K562 (cell line): ENCODE measurements around the gene HLA-DOA. TPM values are rescaled to one million over a fixed set of nuclear protein-coding genes. Genes with fewer than 3 reads are reported as not detected.

Source experiments
- CBX3 ChIP-seq, 2 experiments: IDR thresholded peaks; 1 replicate in 1 of 2; 2 replicates in 1 of 2; pipeline ENCODE4 v1.6.1; 2012; ENCODE audit warnings: inconsistent platforms in 2 of 2, low read length in 2 of 2, borderline replicate concordance in 1 of 2, control low read depth in 1 of 2
- ETV1 ChIP-seq: fragments of 450-650 bp; conservative IDR thresholded peaks from 2 replicates; pipeline ENCODE4 v1.6.1; 2016; ENCODE audit warnings: missing genetic modification characterization, control low read depth, low read depth, missing compliant biosample characterization
- GATAD2B ChIP-seq: fragments of 450-650 bp; IDR thresholded peaks from 2 replicates; pipeline ENCODE4 v1.6.1; 2017; ENCODE audit warnings: mild to moderate bottlenecking, borderline replicate concordance
- HDAC1 ChIP-seq, 2 experiments: fragments of 450-650 bp; IDR thresholded peaks; 2 replicates each; pipeline ENCODE4 v1.6.1; 2016 to 2017; ENCODE audit warnings: inconsistent platforms in 1 of 2, mild to moderate bottlenecking in 1 of 2, moderate library complexity in 1 of 2
- IRF2 ChIP-seq: sonication (generic); formaldehyde crosslinking; IDR thresholded peaks from 2 replicates; pipeline ENCODE4 v1.8.1; 2022; ENCODE audit warnings: mild to moderate bottlenecking, missing genetic modification reagents
- KAT7 ChIP-seq: sonication (generic); formaldehyde crosslinking; IDR thresholded peaks from 2 replicates; pipeline ENCODE4 v1.8.0; 2022; ENCODE audit warnings: missing genetic modification reagents, mild to moderate bottlenecking, borderline replicate concordance
- MAFG ChIP-seq: fragments of 450-650 bp; conservative IDR thresholded peaks from 2 replicates; pipeline ENCODE4 v1.6.1; 2016; ENCODE audit warnings: missing genetic modification characterization, missing compliant biosample characterization
- NBN ChIP-seq: fragments of 450-650 bp; IDR thresholded peaks from 2 replicates; pipeline ENCODE4 v1.6.1; 2016; ENCODE audit warnings: low read depth, mild to moderate bottlenecking
- NR1H2 ChIP-seq: sonication (generic); formaldehyde crosslinking; IDR thresholded peaks from 2 replicates; pipeline ENCODE4 v1.4.0; 2020; ENCODE audit warnings: mild to moderate bottlenecking, missing genetic modification reagents
- PCBP2 ChIP-seq: fragments of 200-400 bp; formaldehyde crosslinking; IDR thresholded peaks from 2 replicates; pipeline ENCODE4 v1.6.1; 2018; ENCODE audit warnings: low read length, low read depth, mild to moderate bottlenecking, moderate library complexity; ENCODE audit not compliant: poor library complexity, severe bottlenecking
- POLR2AphosphoS5 ChIP-seq: IDR thresholded peaks from 2 replicates; pipeline ENCODE4 v1.6.1; 2011; ENCODE audit warnings: mild to moderate bottlenecking, low read depth, low read length, moderate library complexity; ENCODE audit not compliant: control insufficient read depth, insufficient read depth
- POLR2G ChIP-seq: fragments of 200-400 bp; formaldehyde crosslinking; IDR thresholded peaks from 2 replicates; pipeline ENCODE4 v1.6.1; 2017; ENCODE audit warnings: low read depth, mild to moderate bottlenecking, antibody characterized with exemption, low read length, moderate library complexity
- PPARD ChIP-seq: fragments of 250-450 bp; sonication (Bioruptor Pico); IDR thresholded peaks from 2 replicates; pipeline ENCODE4 v1.8.0; 2022; ENCODE audit warnings: inconsistent platforms, mild to moderate bottlenecking, moderate library complexity
- RBFOX2 ChIP-seq: fragments of 200-400 bp; formaldehyde crosslinking; IDR thresholded peaks from 2 replicates; pipeline ENCODE4 v1.6.1; 2017; ENCODE audit warnings: low read depth, mild to moderate bottlenecking, low read length, moderate library complexity
- RUNX1 ChIP-seq: sonication (generic); IDR thresholded peaks from 2 replicates; pipeline ENCODE4 v1.6.1; 2016; ENCODE audit warnings: antibody characterized with exemption, low read depth
- SIN3A ChIP-seq, 2 experiments: fragments of 150-350 bp in 1 of 2; IDR thresholded peaks; 2 replicates each; pipeline ENCODE4 v1.6.1; 2011 to 2016; ENCODE audit warnings: borderline replicate concordance in 2 of 2, low read depth in 2 of 2, low read length in 2 of 2, mild to moderate bottlenecking in 2 of 2, moderate library complexity in 2 of 2; ENCODE audit not compliant: control insufficient read depth in 1 of 2
- SIRT6 ChIP-seq: IDR thresholded peaks from one replicate; pipeline ENCODE4 v1.6.1; 2012; ENCODE audit warnings: low read depth, mild to moderate bottlenecking, control low read depth, inconsistent platforms, low read length, moderate library complexity
- TBP ChIP-seq: optimal IDR thresholded peaks from 2 replicates; pipeline ENCODE3; 2011; ENCODE audit warnings: low read depth, low read length, improper control_type of control experiment
- TEAD1 ChIP-seq, 2 experiments: fragments of 450-650 bp in 1 of 2; sonication (generic) in 1 of 2; formaldehyde crosslinking; IDR thresholded peaks; 2 replicates each; pipeline versions ENCODE4 v1.4.0 to v1.8.0; 2020 to 2022; ENCODE audit warnings: mild to moderate bottlenecking in 2 of 2, missing genetic modification reagents in 1 of 2
- ZBTB17 ChIP-seq: fragments of 450-650 bp; formaldehyde crosslinking; IDR thresholded peaks from 2 replicates; pipeline ENCODE4 v1.4.0; 2020; ENCODE audit warnings: mild to moderate bottlenecking
- ZNF184 ChIP-seq: sonication (generic); formaldehyde crosslinking; IDR thresholded peaks from 2 replicates; pipeline ENCODE4 v1.5.0; 2020; ENCODE audit warnings: missing genetic modification reagents
- ZNF668 ChIP-seq: fragments of 250-450 bp; sonication (Bioruptor Pico); IDR thresholded peaks from 2 replicates; pipeline ENCODE4 v1.8.0; 2022; ENCODE audit warnings: mild to moderate bottlenecking, inconsistent platforms
- ZNF707 ChIP-seq: fragments of 250-450 bp; sonication (Bioruptor Pico); conservative IDR thresholded peaks from 2 replicates; pipeline ENCODE4 v1.8.0; 2022; ENCODE audit warnings: inconsistent platforms, mild to moderate bottlenecking, moderate library complexity
- ZSCAN32 ChIP-seq: fragments of 450-650 bp; formaldehyde crosslinking; IDR thresholded peaks from 2 replicates; pipeline ENCODE4 v1.4.0; 2020; ENCODE audit warnings: mild to moderate bottlenecking, moderate library complexity
- polyA plus RNA-seq, 8 experiments: library from polyadenylated mRNA; depleted of rRNA in 4 of 8; stranded (reverse) in 5 of 8; unstranded in 3 of 8; fragments of >200 nt; fragmentation: Nextera tagmentation in 2 of 8; fragmentation: Illumina TruSeq in 1 of 8; extraction: Ambion mirVana in 2 of 8; extraction: Trizol in 1 of 8; gene quantifications; 2 replicates each; pipeline versions ENCODE4 v1.2.1 to v1.2.3, GENCODE V29; 2011 to 2014; ENCODE audit warnings: inconsistent platforms in 1 of 8, missing spikeins in 1 of 8
- total RNA-seq, 7 experiments: library from RNA; depleted of rRNA in 6 of 7; stranded (reverse); fragments of >200 nt in 6 of 7; fragmentation: Illumina TruSeq in 2 of 7; extraction: Trizol in 2 of 7; gene quantifications; 2 replicates each; pipeline versions ENCODE4 v1.2.1 to v1.2.3, GENCODE V29; 2011 to 2021; ENCODE audit warnings: low replicate concordance in 1 of 7
- TF ChIP-seq, protein P1 (sequence below): fragments of 250-450 bp; sonication (Bioruptor Pico); IDR thresholded peaks from 2 replicates; pipeline ENCODE4 v1.6.1; 2021; ENCODE audit warnings: mild to moderate bottlenecking
- TF ChIP-seq, protein P2 (sequence below): fragments of 250-450 bp; sonication (Bioruptor Pico); IDR thresholded peaks from 2 replicates; pipeline ENCODE4 v1.5.0; 2020; ENCODE audit warnings: mild to moderate bottlenecking, borderline replicate concordance

Gene HLA-DOA
- total and polyA plus RNA-seq, 9 of the 15 experiments (the other 6 are each of a cell fraction or from before 2014, with no cell fraction given), result 0.07 TPM; not detected in 8

DNA sequence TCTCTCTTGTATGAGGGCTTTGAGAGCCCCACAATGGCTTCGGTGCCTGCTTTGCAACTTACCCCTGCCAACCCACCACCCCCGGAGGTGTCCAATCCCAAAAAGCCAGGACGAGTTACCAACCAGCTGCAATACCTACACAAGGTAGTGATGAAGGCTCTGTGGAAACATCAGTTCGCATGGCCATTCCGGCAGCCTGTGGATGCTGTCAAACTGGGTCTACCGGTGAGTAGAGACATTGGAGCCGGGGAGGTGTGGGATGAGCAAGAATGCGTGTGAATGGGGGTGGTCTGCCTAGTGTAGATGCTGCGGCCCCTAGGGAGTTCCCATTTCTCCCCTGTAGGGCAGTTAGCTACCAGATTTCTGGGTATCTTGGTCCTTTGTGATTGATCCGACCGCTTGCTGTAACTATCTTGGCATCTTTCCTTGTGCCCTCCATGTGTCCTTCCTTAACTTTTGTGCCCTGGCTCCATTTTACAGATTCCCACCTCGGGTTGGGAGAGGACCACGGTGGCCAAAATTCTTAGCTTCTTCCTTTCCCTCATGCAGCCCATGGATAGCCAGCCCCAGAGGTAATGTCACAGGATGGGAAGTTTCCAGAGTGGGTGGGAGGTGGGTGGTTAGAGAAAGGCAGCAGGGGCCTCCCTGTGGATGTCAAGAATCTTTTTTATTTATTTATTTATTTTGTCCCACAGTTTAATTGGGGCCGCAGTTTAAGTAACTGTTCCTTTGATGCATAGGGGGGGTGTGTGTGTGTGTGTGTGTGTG lies 34.7 kb downstream of the HLA-DOA start (continued):
- TF ChIP-seq, protein P1, sequence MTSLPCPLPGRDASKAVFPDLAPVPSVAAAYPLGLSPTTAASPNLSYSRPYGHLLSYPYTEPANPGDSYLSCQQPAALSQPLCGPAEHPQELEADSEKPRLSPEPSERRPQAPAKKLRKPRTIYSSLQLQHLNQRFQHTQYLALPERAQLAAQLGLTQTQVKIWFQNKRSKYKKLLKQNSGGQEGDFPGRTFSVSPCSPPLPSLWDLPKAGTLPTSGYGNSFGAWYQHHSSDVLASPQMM (CRISPR knock-in tag), result no peak
- TF ChIP-seq POLR2AphosphoS5 (peak; percentile 22; the same call in 1 of the 2 replicates), ZNF707 (CRISPR knock-in tag) (no peak), SIN3A (IDR thresholded peaks at IDR 0.05; ENCODE audit: borderline replicate concordance in 2 of 2, control insufficient read depth in 1 of 2, low read depth in 2 of 2, low read length in 2 of 2) (peak in 1 of 2 experiments; percentile 11; a peak in 1 of 4 replicates), CBX3 (IDR thresholded peaks at IDR 0.05; ENCODE audit: borderline replicate concordance in 1 of 2, low read length in 2 of 2) (no peak), NR1H2 (CRISPR knock-in tag) (no peak), TEAD1 (CRISPR knock-in tag; IDR thresholded peaks at IDR 0.05) (no peak), KAT7 (CRISPR knock-in tag) (0 out of 2 replicates have a peak, but pooled peaks have one; percentile 76), MAFG (tag) (no peak), SIRT6 (no peak), HDAC1 (IDR thresholded peaks at IDR 0.05) (no peak), NBN (no peak), ZNF668 (no peak), ZBTB17 (CRISPR knock-in tag) (no peak), RBFOX2 (peak; percentile 77), POLR2G (peak; percentile 5; the same call in 1 of the 2 replicates), ETV1 (tag) (no peak), ZSCAN32 (CRISPR knock-in tag) (no peak), PPARD (CRISPR knock-in tag) (no peak), TBP (no peak), ZNF184 (CRISPR knock-in tag) (no peak), PCBP2 (no peak), GATAD2B (no peak), RUNX1 (no peak), IRF2 (CRISPR knock-in tag) (no peak)
- TF ChIP-seq, protein P2, sequence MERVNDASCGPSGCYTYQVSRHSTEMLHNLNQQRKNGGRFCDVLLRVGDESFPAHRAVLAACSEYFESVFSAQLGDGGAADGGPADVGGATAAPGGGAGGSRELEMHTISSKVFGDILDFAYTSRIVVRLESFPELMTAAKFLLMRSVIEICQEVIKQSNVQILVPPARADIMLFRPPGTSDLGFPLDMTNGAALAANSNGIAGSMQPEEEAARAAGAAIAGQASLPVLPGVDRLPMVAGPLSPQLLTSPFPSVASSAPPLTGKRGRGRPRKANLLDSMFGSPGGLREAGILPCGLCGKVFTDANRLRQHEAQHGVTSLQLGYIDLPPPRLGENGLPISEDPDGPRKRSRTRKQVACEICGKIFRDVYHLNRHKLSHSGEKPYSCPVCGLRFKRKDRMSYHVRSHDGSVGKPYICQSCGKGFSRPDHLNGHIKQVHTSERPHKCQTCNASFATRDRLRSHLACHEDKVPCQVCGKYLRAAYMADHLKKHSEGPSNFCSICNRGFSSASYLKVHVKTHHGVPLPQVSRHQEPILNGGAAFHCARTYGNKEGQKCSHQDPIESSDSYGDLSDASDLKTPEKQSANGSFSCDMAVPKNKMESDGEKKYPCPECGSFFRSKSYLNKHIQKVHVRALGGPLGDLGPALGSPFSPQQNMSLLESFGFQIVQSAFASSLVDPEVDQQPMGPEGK (CRISPR knock-in tag), result no peak
